ENCODE data around the gene MBP.

The MBP gene

DNA sequence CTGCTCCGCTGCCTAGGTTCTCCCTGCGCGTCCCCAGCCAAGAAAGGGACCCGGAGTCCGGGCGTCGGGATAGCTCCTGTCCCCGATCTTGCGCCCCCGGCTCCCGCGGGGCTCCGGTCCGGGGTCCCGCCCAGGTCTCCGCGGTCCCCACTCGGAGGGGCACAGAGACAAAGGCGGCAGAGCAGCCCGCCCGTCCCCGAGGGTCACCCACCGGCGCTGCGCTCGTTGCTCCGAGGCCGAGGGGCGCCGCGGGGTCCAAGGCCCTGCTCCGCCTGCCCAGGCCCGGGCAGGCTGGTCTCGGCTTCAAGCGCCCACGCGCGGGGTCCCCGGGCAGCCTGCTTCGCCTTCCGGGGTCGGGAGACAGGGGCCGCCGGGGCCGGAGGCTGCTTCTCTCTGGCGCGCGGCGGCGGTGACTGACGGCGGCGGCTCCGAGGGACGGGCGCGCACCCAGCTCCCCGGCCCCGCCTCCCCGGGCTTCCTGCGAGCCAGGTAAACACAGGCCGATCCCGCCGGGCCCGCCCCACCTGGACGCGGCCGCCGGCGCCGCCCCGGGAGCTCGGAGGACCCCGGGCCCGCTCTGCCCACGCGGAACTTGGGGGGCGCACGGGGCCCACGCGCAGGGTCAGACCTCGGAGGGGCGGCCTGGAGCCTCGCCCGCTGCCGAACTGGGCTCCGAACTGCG lies at the start of gene MBP:
Gene MBP, minus strand, starts transcription at position 415 of the 682 bp plus-strand sequence. CDS start 27,522 bp downstream, outside the sequence.
- H3K4me1 Mint-ChIP-seq = peaks cover 33% of the 10 kb centered on the region
- DNase-seq (ENCODE audit: low spot score in 2 of 2) (peak in 1 of 2 donors; percentile 51), ATAC-seq (ENCODE audit: low read depth) (peak; percentile 58)
- H3K4me3 Mint-ChIP-seq = peak within 1 kb of the TSS; percentile 90
- H3K9me3 Mint-ChIP-seq = no peaks in the 10 kb centered on the region
- H3K27ac Mint-ChIP-seq = peak within 1 kb of the TSS; percentile 92
- H3K36me3 Mint-ChIP-seq = peaks cover 2% of the 10 kb centered on the region
- no peaks in the 10 kb centered on the region for H3K27me3 Mint-ChIP-seq

DNA sequence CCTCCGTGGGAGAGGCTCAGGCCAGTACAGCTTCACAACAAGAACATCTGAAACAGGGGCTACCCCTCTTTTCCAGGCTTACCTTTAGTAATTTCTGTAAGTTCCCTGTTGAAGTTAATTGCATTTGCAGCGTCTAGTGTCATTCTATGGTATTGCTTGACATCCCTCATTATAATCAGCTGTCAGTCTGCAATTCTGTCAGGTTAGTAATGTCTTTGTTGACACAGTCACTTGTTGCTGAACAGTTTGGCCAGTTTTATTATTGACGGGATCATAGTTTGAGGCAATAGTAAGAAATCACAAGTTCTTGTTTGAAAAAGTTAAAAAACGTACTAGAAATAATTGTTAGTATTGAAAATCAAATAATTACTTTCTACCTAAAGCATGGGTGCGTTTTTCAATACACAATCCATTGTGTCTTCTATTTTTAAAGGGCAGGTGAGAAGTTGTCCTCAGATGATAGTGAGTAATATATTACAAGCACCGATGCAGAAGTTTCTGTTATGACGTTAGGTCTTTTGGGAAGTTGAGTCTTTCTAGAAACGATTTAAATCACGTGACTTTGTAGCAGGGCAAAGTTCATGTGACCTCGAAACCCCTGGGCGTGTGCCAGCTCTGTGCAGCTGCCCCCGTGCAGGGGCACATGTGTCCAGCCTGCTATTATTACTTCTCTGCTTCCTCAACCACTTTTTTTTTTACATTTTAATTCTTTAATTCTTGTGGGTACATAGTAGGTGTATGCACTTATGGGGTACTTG lies 49.5 kb upstream of the MBP start:
- no peak overlapping the region for H3K4me3 Mint-ChIP-seq
- peaks cover 3% of the 10 kb centered on the region for H3K9me3 Mint-ChIP-seq
- no peaks in the 10 kb centered on the region for H3K4me1 Mint-ChIP-seq
- H3K27ac Mint-ChIP-seq = no peak overlapping the region
- H3K36me3 Mint-ChIP-seq = peaks cover 2% of the 10 kb centered on the region
- no peaks in the 10 kb centered on the region for H3K27me3 Mint-ChIP-seq
- ATAC-seq (ENCODE audit: low read depth) (no peak), DNase-seq (ENCODE audit: low spot score in 2 of 2) (no peak)

DNA sequence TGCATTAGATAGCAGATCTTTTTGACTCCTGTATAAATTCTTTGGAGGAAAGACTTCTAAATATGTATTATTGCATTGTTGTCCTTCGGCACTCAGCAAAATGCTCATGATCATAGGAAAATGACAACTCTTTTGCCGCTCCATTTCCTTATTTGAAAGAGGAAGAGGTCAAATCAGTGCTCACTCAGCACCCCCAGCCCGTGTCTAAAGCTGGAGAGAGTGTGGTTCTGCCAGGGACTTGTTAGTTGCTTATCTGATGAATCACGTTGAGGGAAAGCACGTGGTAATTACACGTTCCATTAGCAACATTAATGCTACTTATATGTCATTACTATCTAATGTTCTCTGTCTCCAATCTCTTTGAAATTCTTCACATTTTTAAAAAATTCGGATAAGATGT lies 46.0 kb upstream of the MBP start:
- DNase-seq (ENCODE audit: low spot score in 2 of 2) (no peak), ATAC-seq (ENCODE audit: low read depth) (no peak)
- Mint-ChIP-seq H3K27ac (no peak overlapping the region), H3K36me3 (no peaks in the 10 kb centered on the region), H3K4me3 (no peak overlapping the region), H3K9me3 (peaks cover 4% of the 10 kb centered on the region), H3K4me1 (no peaks in the 10 kb centered on the region), H3K27me3 (no peaks in the 10 kb centered on the region)

DNA sequence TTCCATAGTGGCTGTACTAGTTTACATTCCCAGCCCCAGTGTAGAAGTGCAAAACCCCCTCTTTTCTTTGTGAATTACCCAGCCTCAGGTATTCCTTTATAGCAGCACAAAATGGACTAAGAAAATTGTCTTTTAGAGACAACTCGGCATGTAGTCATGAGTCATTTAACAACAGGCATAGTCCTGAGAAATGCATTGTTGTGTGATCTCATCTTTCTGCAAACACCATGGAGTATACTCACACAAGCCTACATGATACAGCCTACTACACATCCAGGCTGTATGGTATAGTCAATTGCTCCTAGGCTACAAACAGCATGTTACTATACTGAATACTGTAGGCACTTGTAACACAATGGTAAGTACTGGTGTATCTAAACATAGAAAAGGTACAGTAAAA lies 44.4 kb upstream of the MBP start:
- H3K4me3 Mint-ChIP-seq = no peak overlapping the region
- H3K36me3 Mint-ChIP-seq = no peaks in the 10 kb centered on the region
- DNase-seq (ENCODE audit: low spot score in 2 of 2) (no peak), ATAC-seq (ENCODE audit: low read depth) (no peak)
- H3K27ac Mint-ChIP-seq = no peak overlapping the region
- H3K27me3 Mint-ChIP-seq = no peaks in the 10 kb centered on the region
- no peaks in the 10 kb centered on the region for H3K4me1 Mint-ChIP-seq
- H3K9me3 Mint-ChIP-seq = peaks cover 4% of the 10 kb centered on the region

DNA sequence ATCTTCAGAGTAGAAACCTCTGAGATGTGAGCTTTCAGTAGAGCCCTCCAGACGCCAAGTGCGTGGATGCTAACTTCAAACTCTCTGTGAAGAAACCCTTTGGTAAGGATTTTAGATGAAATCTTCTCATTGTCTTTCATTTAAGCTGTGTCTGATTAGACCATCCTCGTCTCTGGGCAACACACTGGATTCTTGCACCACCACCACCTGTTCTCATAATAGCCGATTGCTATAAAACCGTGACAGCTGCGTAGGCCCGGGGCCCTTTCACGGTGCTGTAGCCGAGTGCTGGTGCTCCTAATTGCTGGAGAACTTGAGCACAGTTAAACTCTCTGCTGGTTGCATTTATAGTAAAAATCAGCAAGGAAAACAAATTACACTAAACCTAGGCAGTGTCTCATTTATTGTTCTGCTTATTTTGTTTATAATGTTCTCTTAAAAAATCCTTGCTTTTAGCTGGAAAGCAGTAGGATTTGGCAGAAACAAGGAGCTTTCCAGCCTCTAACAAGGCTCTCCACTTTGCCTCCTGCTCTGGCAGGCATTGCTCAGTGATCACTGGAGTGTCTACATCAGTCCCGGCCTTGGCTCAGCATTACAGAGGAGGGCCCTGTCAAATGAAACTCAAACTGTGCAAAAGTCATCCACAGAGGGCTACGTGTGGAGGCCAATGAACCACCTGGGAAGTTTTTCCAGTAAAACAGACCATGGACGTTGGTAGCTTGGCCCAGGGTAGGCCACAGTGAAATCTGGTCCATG lies 40.9 kb upstream of the MBP start:
- ATAC-seq (ENCODE audit: low read depth) (no peak), DNase-seq (ENCODE audit: low spot score in 2 of 2) (no peak)
- Mint-ChIP-seq H3K4me1 (no peaks in the 10 kb centered on the region), H3K36me3 (no peaks in the 10 kb centered on the region), H3K27ac (no peak overlapping the region), H3K9me3 (peaks cover 4% of the 10 kb centered on the region), H3K27me3 (no peaks in the 10 kb centered on the region), H3K4me3 (no peak overlapping the region)

DNA sequence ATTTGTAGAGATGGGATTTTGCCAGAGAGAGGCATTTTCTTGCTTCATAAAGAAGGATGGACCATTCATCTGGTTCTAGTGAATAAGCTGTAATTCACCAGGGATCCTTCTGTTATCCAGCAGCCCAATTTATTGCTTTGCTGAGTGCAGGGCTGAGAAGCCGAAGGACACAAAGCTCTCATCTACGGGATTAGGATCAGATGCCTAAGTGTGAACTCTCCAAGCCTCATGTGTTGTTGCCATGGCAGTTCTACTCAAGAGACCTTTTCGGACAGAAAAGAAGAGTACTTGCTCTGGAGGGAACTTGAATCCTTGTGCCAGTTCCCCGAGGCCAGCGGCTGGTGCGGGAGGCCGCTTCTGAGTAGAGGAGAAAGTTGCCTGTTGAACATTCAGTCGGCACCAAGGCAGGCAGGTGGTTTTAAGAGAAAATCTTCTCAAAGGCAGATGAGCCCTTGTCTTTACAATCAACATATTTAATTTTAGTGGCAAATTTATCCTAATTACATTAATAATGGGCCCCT lies 38.4 kb upstream of the MBP start:
- H3K27ac Mint-ChIP-seq = no peak overlapping the region
- H3K36me3 Mint-ChIP-seq = no peaks in the 10 kb centered on the region
- H3K27me3 Mint-ChIP-seq = no peaks in the 10 kb centered on the region
- no peak for DNase-seq (ENCODE audit: low spot score in 2 of 2)
- H3K4me3 Mint-ChIP-seq = no peak overlapping the region
- H3K9me3 Mint-ChIP-seq = peaks cover 2% of the 10 kb centered on the region
- no peak for ATAC-seq (ENCODE audit: low read depth)
- no peaks in the 10 kb centered on the region for H3K4me1 Mint-ChIP-seq

DNA sequence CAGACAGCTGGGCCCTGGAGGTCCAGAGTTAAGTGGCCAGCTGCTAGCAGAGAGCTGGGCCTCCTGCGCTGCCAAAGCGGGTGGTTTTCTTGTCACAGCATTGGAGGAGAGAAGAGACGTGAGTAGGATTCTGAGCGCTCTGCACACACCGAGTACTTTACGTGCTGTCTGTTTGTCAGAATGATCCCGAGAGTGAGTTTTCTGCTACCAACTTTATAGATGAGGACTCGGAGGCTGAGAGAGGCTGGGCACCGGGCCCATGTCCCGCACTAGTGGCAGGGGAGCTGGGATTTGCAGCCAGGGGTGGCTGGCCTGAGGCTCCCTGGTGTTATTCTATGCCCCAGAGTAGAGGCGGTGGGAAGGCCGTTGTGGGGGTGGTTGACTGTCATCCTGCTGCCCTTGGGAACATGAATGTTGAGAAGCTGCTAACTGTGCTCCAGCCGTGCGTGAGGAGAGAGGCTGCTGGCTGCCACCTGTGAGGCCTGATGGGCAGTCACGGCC lies 36.3 kb upstream of the MBP start:
- no peaks in the 10 kb centered on the region for H3K9me3 Mint-ChIP-seq
- H3K36me3 Mint-ChIP-seq = no peaks in the 10 kb centered on the region
- DNase-seq (ENCODE audit: low spot score in 2 of 2) (no peak), ATAC-seq (ENCODE audit: low read depth) (no peak)
- H3K4me1 Mint-ChIP-seq = peaks cover 5% of the 10 kb centered on the region
- peaks cover 10% of the 10 kb centered on the region for H3K27me3 Mint-ChIP-seq
- no peak overlapping the region for H3K27ac Mint-ChIP-seq
- no peak overlapping the region for H3K4me3 Mint-ChIP-seq

DNA sequence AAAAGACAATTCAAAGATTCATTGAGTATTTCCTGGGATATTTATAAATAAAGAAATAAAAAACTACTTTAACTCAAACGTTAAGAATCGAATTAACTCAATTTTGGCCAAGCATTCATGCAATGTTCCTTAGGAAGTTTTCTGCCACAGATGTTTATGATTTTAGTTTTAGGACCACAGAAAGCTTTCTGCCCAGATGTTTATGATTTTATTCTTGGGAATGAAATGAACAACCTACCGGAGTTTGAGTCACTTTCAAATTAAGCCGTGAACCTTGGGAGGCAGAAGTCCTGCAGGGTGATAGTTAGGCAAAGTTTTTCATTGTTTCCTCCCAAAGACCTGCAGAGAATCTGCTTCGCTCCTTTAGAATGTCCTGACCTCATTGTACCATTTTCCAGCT lies 34.7 kb upstream of the MBP start:
- Mint-ChIP-seq H3K4me1 (peaks cover 5% of the 10 kb centered on the region), H3K36me3 (no peaks in the 10 kb centered on the region), H3K27ac (no peak overlapping the region), H3K27me3 (peaks cover 13% of the 10 kb centered on the region), H3K9me3 (no peaks in the 10 kb centered on the region), H3K4me3 (no peak overlapping the region)
- DNase-seq (ENCODE audit: low spot score in 2 of 2) (no peak), ATAC-seq (ENCODE audit: low read depth) (no peak)

DNA sequence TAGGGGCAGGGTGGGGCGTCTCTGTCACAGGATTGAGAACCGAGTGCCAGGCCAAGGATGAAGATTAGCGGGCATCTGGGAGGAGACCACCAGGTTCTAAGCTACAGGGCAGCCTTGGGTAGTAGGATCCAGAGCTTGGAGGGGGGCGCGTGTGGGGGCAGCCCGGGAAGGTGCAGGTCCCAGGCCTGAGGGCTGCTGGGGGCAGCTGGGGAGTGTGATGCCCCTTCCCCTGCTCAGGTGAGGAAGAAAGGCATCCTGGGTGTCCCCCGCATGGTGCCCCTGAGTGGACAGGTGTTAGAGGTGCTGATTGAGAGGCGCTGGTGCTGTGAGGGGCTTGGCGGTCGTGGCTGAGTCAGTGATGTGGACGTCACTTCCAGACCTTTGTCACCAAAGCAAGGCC lies 33.9 kb upstream of the MBP start:
- H3K9me3 Mint-ChIP-seq = no peaks in the 10 kb centered on the region
- no peak overlapping the region for H3K4me3 Mint-ChIP-seq
- no peak overlapping the region for H3K27ac Mint-ChIP-seq
- H3K4me1 Mint-ChIP-seq = peaks cover 7% of the 10 kb centered on the region
- no peak for DNase-seq (ENCODE audit: low spot score in 2 of 2)
- ATAC-seq (ENCODE audit: low read depth) = no peak
- peaks cover 14% of the 10 kb centered on the region for H3K27me3 Mint-ChIP-seq
- no peaks in the 10 kb centered on the region for H3K36me3 Mint-ChIP-seq

DNA sequence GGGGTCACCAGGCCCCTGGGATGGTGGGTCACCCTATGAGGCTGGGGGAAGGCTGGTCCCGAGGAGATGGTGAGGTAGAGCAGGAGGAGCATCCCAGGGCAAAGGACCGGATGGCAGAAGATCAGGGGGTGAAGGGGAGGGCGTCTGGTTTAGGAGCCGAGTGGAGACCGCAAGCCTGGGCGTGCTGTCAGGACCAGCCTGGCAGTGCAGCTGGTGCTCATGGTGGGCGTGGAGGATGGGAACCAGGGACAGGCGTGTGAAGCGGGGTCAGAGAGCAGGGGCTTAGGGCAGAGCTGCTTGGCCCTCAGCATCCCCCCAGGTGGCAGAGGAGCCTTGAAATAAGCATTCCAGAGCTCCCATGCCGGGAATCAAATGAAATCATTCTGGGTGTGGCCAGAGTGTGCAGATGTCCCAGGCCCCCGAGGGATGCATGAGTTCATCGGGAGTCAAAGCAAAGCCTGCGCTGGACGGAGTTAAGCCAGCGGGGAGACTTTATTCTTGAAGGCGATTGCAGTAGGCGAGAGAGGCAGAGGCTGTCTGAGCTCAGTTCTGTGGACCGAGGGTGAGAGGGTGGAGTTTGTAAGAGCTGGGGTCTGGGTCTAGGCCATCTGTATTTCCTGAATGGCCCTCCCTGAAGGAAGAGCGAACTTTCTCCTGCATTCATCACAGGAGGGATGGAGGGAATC lies 33.1 kb upstream of the MBP start:
- Mint-ChIP-seq H3K4me3 (no peak overlapping the region), H3K27me3 (peaks cover 14% of the 10 kb centered on the region), H3K4me1 (peaks cover 11% of the 10 kb centered on the region), H3K9me3 (no peaks in the 10 kb centered on the region), H3K27ac (no peak overlapping the region), H3K36me3 (no peaks in the 10 kb centered on the region)
- ATAC-seq (ENCODE audit: low read depth) (no peak), DNase-seq (ENCODE audit: low spot score in 2 of 2) (no peak)

DNA sequence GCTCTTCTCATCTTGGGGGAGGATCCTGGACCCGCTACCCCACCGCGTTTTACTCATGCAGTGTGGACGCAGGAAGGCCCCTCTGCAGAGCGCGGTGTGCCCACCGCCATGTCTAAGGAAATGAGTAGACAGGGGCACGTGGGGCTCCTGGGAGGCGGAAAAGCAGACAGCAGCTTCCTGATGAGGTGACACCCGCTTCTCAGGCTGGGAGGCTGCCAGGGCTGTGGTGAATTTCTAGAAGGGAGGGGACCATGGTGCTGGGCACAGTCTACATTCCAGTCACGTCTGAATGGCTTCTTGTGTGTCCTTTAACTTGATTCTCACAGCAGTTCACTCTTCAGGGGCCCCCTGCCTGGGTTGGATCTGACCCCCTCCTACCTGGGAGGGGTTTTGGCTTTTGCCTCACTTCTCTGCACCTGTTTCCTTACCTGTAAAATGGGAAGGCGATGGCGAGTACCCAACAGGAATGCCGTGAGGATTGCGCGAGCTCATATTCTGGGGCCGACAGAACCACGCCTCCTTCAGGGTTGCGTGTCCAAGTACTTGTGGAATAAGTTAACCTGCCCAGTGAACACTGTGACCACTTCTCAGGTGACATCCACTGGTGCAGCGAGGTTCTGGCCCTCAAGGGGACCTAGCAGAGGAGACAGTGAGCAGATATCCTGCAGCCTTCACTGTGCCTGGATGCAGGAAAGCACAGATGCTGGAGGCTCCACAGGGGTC lies 32.3 kb upstream of the MBP start:
- DNase-seq (ENCODE audit: low spot score in 2 of 2) = no peak
- ATAC-seq (ENCODE audit: low read depth) = no peak
- H3K36me3 Mint-ChIP-seq = no peaks in the 10 kb centered on the region
- no peak overlapping the region for H3K27ac Mint-ChIP-seq
- H3K27me3 Mint-ChIP-seq = peaks cover 14% of the 10 kb centered on the region
- H3K4me1 Mint-ChIP-seq = peaks cover 17% of the 10 kb centered on the region
- no peak overlapping the region for H3K4me3 Mint-ChIP-seq
- no peaks in the 10 kb centered on the region for H3K9me3 Mint-ChIP-seq

DNA sequence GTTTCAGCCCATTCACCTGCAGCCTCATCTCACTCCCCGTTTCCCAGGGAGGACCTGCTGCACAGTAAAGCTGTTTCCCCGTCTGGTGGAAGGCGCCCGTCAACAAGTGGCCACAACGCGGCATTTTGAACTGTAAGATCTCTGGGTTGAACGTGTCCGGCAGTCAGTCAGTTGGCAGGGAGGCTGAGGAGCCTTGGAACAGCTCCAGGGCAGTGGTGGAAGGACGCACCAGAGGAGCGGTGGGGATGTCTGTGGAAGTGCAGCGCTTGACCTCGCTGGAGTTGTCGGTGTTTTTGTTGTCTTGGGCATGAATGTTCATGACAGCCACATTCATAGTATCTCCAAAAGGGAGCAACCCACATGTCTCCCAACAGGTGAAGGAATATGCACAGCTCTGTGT lies 31.4 kb upstream of the MBP start:
- peaks cover 17% of the 10 kb centered on the region for H3K4me1 Mint-ChIP-seq
- no peaks in the 10 kb centered on the region for H3K9me3 Mint-ChIP-seq
- DNase-seq (ENCODE audit: low spot score in 2 of 2) (no peak), ATAC-seq (ENCODE audit: low read depth) (no peak)
- H3K4me3 Mint-ChIP-seq = no peak overlapping the region
- no peak overlapping the region for H3K27ac Mint-ChIP-seq
- H3K27me3 Mint-ChIP-seq = peaks cover 15% of the 10 kb centered on the region
- no peaks in the 10 kb centered on the region for H3K36me3 Mint-ChIP-seq

DNA sequence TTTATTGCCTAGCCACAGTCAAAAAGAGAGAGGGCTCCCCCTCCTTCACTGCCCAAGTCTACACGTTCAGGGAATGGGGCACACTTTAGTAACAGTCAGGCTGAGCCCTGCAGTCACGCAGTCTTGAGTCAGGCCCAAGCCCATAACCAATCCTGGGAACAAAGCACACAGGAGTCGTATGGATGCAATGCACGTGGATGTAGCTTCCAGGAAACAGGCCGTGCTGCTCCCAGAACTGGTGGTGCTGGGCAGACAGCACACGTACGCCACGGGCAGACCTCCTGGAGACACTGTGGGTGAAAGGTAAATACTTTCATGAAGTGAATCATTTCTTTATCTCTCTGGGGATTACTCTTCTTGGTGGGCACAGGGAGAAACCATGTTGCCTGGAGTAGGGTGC lies 30.0 kb upstream of the MBP start:
- no peaks in the 10 kb centered on the region for H3K9me3 Mint-ChIP-seq
- no peak for DNase-seq (ENCODE audit: low spot score in 2 of 2)
- H3K27me3 Mint-ChIP-seq = peaks cover 17% of the 10 kb centered on the region
- no peak overlapping the region for H3K27ac Mint-ChIP-seq
- H3K4me3 Mint-ChIP-seq = no peak overlapping the region
- peaks cover 17% of the 10 kb centered on the region for H3K4me1 Mint-ChIP-seq
- no peaks in the 10 kb centered on the region for H3K36me3 Mint-ChIP-seq
- ATAC-seq (ENCODE audit: low read depth) = no peak
